Stimulated activated CD4-positive, alpha-beta T cell treated with anti-CD3 and anti-CD28 coated beads, Interleukin-15, amount 100 ng/mL, for 24 hours (primary cell): ENCODE data around the gene TK2.

Experiments
- DNase-seq: peaks from one replicate; pipeline ENCODE4 v3.0.0-alpha.2; 2020

TK2 gene

GRCh38 chr16:66459878-66460277 is 90.0 kb downstream of the TK2 start:
- DNase-seq, result no peak

GRCh38 chr16:66458853-66459252 is 91.1 kb downstream of the TK2 start:
- DNase-seq, result no peak

DNA sequence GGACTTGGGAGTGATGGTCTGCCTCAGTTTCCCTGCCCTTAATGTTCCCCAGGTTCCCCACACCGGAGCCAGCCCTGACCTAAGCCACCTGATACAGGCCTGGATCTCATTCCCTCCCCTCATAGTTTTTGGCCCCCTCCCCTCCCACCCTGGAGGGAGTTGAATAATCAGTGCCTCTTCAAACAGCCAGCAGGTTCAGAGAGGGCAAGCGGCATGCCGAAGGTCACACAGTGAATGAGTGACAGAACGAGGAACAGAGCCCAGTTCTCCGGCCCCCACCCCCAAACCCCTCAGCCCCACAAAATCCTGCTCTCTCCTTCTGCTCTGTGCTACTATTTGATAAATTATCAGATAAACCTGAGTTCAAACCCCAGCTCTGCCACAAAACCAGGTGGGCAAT is 91.6 kb downstream of the TK2 start:
- DNase-seq, result no peak
